Right atrium auricular region (tissue), 2 donors: ENCODE results near the gene ADAMTS2. TPM values are rescaled to one million over a fixed set of nuclear protein-coding genes. Genes with fewer than 3 reads are reported as not detected.
"Not testable (repeated sequence)": the region's sequence is repeated elsewhere in the genome, so short reads cannot be mapped to it uniquely, and the experiment has no call there.

Experiments used
- DNase-seq: peaks from one replicate; pipeline ENCODE4 v3.0.0-alpha.2; 2019; ENCODE audit warnings: low spot score
- H3K27ac ChIP-seq, 2 donors: fragments of 200-600 bp; sonication (generic); 1 replicate in 1 of 2; 2 replicates in 1 of 2; pipeline ENCODE4 v1.5.1; 2016 to 2019
- H3K27me3 ChIP-seq, 2 donors: fragments of 200-600 bp; sonication (generic); one replicate each; pipeline versions ENCODE4 v1.5.1 to v1.6.0; 2017 to 2019
- H3K36me3 ChIP-seq: fragments of 200-600 bp; sonication (generic); one replicate; pipeline ENCODE4 v1.5.1; 2016
- H3K4me1 ChIP-seq, 2 donors: fragments of 200-600 bp; sonication (generic); one replicate each; pipeline versions ENCODE4 v1.5.1 to v1.6.0; 2017 to 2019
- H3K4me3 ChIP-seq, 2 donors: fragments of 200-600 bp; sonication (generic); 1 replicate in 1 of 2; 2 replicates in 1 of 2; pipeline ENCODE4 v1.5.1; 2017 to 2019; ENCODE audit warnings: mild to moderate bottlenecking in 1 of 2, moderate library complexity in 1 of 2
- H3K9me3 ChIP-seq, 2 donors: fragments of 200-600 bp; sonication (generic); one replicate each; pipeline ENCODE4 v1.5.1; 2019
- CTCF ChIP-seq, 2 donors: fragments of 200-600 bp; sonication (generic); IDR thresholded peaks; one replicate each; pipeline ENCODE4 v1.5.1; 2019; ENCODE audit warnings: antibody characterized with exemption in 2 of 2
- total RNA-seq, 2 donors: library from RNA; depleted of rRNA; stranded (reverse); fragments of >200 nt; gene quantifications; one replicate each; pipeline ENCODE4 v1.1.0, GENCODE V29; 2016

Gene ADAMTS2
- total RNA-seq, 2 donors from 2014 or later: 13.6 to 13.7 TPM

GRCh38 chr5:179284751-179285631, 60.3 kb downstream of the ADAMTS2 start:
- H3K9me3 ChIP-seq: no peaks in the 10 kb centered on the region
- H3K27ac ChIP-seq: peak overlapping the region; percentile 52 to 54
- TF ChIP-seq CTCF (IDR thresholded peaks at IDR 0.05): no peak
- peak; percentile 87 for DNase-seq
- H3K4me3 ChIP-seq: peak overlapping the region in 1 of 2 donors; percentile 15
- peaks cover 0 to 14% of the 10 kb centered on the region in 2 donors for H3K4me1 ChIP-seq
- H3K27me3 ChIP-seq: no peaks in the 10 kb centered on the region
- H3K36me3 ChIP-seq: no peaks in the 10 kb centered on the region

- H3K4me1 ChIP-seq: peaks cover 0 to 14% of the 10 kb centered on the region in 2 donors
- H3K27ac ChIP-seq, H3K4me3 ChIP-seq, H3K36me3 ChIP-seq, H3K27me3 ChIP-seq, DNase-seq, H3K9me3 ChIP-seq: not testable (repeated sequence)
These were observed 61.4 kb downstream of the ADAMTS2 start for GRCh38 chr5:179283908-179284307.

GRCh38 chr5:179281694-179282093, 63.6 kb downstream of the ADAMTS2 start:
- H3K27me3 ChIP-seq: no peaks in the 10 kb centered on the region
- no peak overlapping the region for H3K27ac ChIP-seq
- peaks cover 0 to 4% of the 10 kb centered on the region in 2 donors for H3K4me1 ChIP-seq
- DNase-seq: no peak
- H3K36me3 ChIP-seq: no peaks in the 10 kb centered on the region
- H3K4me3 ChIP-seq: no peak overlapping the region
- no peaks in the 10 kb centered on the region for H3K9me3 ChIP-seq
- TF ChIP-seq CTCF (IDR thresholded peaks at IDR 0.05): no peak

- H3K9me3 ChIP-seq: no peaks in the 10 kb centered on the region
- no peaks in the 10 kb centered on the region for H3K27me3 ChIP-seq
- no peaks in the 10 kb centered on the region for H3K36me3 ChIP-seq
- no peak overlapping the region for H3K4me3 ChIP-seq
- H3K27ac ChIP-seq: no peak overlapping the region
- no peak for DNase-seq
- peaks cover 0 to 20% of the 10 kb centered on the region in 2 donors for H3K4me1 ChIP-seq
- no peak for TF ChIP-seq CTCF (IDR thresholded peaks at IDR 0.05)
These were observed 65.2 kb downstream of the ADAMTS2 start for GRCh38 chr5:179280095-179280490.

- DNase-seq: no peak
- Histone ChIP-seq H3K4me3 (no peak overlapping the region), H3K4me1 (peaks cover 0 to 26% of the 10 kb centered on the region in 2 donors), H3K27ac (no peak overlapping the region), H3K9me3 (no peaks in the 10 kb centered on the region), H3K27me3 (no peaks in the 10 kb centered on the region), H3K36me3 (no peaks in the 10 kb centered on the region)
- no peak for TF ChIP-seq CTCF (IDR thresholded peaks at IDR 0.05)
These were observed 65.7 kb downstream of the ADAMTS2 start for GRCh38 chr5:179279347-179280094.

GRCh38 chr5:179278546-179278945, 66.7 kb downstream of the ADAMTS2 start:
- no peak for DNase-seq
- Histone ChIP-seq H3K27me3 (no peaks in the 10 kb centered on the region), H3K4me1 (peaks cover 0 to 33% of the 10 kb centered on the region in 2 donors), H3K9me3 (no peaks in the 10 kb centered on the region), H3K27ac (peak overlapping the region in 1 of 2 donors; percentile 31), H3K36me3 (no peaks in the 10 kb centered on the region), H3K4me3 (no peak overlapping the region)
- TF ChIP-seq CTCF (IDR thresholded peaks at IDR 0.05): no peak
